Activated CD8-positive, alpha-beta memory T cell treated with anti-CD3 and anti-CD28 coated beads, Interleukin-2, amount 50 U/mL, for 1 hour (primary cell): ENCODE measurements around the gene SLC6A20.

Source experiments
- DNase-seq: peaks from one replicate; pipeline ENCODE4 v3.0.0-alpha.2; 2020; ENCODE audit errors: extremely low read depth

SLC6A20 gene

GRCh38 chr3:45800611-45801010, 4.3 kb upstream of the SLC6A20 start:
- no peak for DNase-seq

- DNase-seq, result no peak
These were observed 3.2 kb upstream of the SLC6A20 start for GRCh38 chr3:45799586-45799985.

DNA sequence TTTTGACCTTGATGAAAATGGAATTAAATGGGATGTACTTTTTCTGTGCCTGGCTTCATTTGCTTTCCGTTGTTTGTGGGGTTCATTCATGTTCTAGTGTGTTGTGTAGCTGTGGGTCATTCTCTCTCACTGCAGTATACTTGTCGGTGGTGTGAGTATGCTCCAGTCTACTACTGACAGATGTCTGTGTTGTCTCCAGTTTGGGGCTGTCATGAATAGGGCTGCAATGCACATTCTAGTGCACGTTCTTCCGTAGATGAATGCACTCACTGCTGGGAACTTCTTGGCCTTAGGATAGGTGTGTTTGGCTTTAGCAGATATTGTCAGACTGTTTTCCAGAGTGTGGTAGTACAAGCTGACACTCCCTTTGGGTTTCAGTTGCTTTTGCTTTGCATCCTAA, 1.7 kb upstream of the SLC6A20 start:
- no peak for DNase-seq

DNA sequence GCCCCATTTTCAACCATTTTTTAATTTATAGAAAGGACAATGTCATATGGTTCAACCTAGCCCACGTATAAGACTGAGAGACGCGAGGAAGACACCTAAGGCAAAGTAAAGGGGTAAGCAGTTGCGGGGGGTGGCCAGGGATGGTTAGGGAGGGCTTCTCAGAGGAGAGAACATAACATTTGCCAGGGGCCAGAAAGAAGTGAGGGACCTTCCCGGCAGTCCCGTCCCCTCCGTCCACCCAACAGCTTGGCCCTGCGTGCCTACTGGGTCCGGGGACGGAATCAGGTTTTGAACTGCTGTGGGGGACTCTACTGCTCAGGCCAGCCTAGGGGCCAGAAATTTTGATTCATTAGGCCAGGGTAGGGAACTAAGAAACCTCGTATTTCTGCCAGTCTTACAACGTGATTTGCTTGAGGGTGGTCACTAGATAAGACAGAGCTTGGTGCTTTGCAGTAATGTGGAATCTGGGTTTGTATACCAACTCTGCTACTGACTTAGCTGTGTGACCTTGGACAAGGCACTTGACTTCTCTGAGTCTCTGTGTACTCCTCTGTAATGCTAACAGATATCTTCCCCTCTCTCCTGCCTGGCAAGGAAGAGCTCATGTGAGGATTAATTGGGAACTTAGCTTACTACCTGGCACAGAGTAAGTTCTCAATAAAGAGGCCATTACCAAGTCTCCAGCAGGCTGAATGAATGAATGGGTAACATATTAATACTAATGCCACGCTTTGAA, 734 bp upstream of the SLC6A20 start:
- no peak for DNase-seq

- DNase-seq, result no peak
These were observed 841 bp downstream of the SLC6A20 start for GRCh38 chr3:45795509-45795881.

- DNase-seq, result no peak
These were observed 1.7 kb downstream of the SLC6A20 start for GRCh38 chr3:45794660-45795059.

DNA sequence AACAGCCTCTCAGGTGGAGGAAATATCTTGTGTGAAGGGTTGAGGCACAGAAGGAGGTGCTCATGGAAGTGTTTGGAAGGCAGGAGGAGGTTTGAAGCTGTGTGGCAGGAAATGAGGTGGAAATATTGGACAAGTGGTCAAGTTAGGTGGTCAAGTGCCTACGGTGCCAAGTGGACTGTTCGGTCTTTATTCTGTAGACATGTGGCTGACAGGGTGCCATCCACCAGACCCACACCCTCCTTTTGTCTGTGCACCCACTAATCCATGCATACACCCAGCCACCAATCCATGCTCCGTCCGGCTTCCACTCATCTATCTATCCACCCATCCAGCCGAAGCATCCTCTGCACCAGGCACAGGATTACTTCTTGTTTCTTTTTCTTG, 2.2 kb downstream of the SLC6A20 start:
- DNase-seq, result no peak

- DNase-seq, result no peak
These were observed 2.7 kb downstream of the SLC6A20 start for GRCh38 chr3:45793482-45794176.

- DNase-seq, result no peak
These were observed 3.7 kb downstream of the SLC6A20 start for GRCh38 chr3:45792516-45793172.

DNA sequence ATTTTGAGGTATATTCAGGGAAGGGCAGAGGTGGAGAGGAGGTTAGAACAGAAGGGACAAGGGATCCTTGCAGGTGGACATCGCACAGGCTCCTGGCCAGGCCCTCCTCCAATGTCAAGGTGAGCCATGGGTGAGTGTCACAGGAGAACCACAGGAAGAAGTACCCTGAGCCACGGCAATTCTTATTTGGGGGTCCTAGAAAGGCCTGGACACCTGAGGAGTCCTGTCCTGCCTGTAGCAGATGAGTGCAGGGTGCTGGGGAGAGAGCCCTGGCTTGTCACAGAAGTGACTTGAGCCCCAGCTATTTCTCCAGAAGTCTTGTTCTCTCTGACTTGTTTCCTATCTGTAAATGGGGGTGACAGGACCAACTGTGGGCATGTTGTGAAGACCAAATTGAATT, 4.3 kb downstream of the SLC6A20 start:
- no peak for DNase-seq

GRCh38 chr3:45790596-45790995, 5.7 kb downstream of the SLC6A20 start:
- no peak for DNase-seq

- DNase-seq, result no peak
These were observed 7.0 kb downstream of the SLC6A20 start for GRCh38 chr3:45789235-45789812.

DNA sequence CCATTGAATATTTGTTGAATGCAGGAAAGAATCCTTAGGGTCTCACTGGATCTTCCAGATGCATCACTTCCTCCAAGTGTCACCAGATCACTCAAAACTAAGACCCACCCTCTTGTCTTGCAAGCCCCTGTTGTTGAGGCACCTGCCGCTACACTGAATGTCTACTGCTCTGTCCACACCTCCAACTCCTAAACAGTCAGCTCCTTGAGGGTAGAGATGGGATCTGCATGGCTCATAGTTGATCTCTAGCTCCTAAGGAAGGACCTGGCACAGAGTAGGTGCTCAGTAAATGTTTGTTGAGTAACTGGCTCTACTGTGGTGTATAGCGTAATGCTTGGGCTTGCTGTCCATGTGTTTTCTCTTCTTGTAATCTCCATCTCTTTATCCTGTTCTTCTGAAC, 8.8 kb downstream of the SLC6A20 start:
- DNase-seq, result no peak

DNA sequence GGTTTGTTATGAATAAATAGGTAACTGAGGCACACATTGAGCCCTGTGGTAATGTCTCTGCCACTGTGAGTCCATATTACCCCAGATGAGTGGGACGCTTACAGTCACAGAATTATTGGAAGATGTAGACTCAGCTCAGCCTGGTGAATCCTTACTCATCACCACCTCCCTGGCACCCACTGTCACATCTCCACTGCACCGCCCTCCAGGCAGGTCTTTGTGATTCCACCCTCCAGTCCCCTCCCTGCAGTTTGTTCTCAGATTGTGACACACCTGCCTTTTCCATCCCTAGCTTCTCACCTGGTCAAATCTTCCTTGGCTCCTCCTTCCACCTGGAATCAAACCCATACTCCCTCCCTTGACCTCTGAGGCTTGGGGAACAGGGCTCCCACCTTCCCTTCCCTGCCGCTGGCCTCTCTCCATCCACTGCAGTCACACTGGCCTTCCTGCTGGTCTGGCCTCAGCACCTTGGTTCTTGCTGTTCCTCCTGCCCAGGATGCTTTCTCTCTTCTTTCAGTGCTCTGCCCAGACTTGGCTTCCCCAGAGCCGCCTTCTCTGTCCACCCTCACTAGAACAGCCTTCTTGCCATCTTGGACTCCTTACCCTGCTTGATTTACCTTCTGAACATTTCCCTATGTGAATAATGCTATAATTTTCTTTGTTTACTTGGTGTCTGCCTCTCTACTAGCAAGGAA, 9.4 kb downstream of the SLC6A20 start:
- no peak for DNase-seq

DNA sequence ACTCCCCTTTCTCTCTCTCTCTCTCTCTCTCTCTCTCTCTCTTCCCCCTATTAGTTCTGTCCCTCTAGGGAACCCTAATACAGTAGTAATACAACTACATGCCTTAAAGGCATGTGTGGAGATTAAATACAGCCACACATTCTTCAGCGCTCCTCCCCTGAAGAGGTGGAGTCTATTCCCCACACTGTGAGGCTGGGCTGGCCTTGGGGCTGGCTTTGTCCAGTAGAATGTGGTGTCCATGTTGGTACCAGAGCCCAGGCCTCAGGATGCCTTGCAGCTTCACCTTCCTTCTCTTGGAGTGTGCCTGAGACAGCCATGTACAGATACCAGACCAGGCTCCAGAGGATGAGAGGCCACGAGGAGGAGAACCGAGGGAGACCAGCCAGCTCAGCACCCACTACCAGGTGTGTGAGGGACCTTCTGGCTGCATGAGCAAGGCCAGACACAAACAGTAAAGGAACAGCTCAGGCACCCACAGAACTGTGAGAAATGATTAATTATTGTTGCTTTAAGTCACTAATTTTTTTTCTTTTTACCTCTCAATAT, 10.7 kb downstream of the SLC6A20 start:
- DNase-seq, result no peak

- no peak for DNase-seq
These were observed 12.7 kb downstream of the SLC6A20 start for GRCh38 chr3:45783667-45784066.

GRCh38 chr3:45782381-45782780, 14.0 kb downstream of the SLC6A20 start:
- no peak for DNase-seq

DNA sequence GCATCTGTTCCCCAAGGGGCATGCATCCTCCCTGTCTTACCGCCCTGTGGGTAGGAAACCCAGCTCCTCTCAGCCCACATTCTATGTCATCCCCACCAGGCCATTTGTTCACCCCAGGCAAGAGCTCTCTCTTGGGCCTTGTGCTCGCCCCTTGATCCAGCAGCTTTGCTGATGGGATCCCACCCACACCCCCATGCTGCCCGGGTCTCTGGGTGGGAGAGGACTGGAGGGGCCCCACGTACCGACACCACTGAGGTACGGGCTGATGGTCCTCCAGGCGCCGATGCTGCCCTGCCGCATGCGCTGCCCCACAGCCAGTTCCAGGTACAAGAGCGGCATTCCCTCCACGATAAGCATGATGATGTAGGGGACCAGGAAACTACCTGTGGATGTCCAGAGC, 14.5 kb downstream of the SLC6A20 start:
- no peak for DNase-seq

DNA sequence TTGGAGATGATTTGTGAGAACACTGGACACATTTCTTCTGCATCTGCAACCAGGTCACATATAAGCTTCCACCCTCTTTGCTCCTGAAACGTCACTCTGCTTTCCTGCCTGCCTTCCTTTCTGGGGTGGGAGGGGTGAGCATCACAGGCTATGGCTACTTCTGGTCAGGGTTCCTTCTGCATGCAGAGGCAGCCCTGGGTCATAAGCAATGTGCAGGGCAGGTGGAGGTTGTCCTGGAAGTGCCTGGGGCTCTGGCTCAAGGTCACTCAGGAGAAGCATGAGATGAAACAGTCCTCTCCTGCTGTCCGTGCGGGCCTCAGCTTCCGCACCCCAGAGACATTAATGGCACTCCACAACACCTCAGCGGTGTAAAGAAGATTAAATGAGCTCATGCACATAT, 15.1 kb downstream of the SLC6A20 start:
- DNase-seq, result no peak

GRCh38 chr3:45779746-45780735, 16.3 kb downstream of the SLC6A20 start:
- no peak for DNase-seq

- no peak for DNase-seq
These were observed 17.6 kb downstream of the SLC6A20 start for GRCh38 chr3:45778761-45779201.
